PFSK-1 (cell line): Measurements from ENCODE around the gene PURB.

Source experiments
- FOXP2 ChIP-seq: optimal IDR thresholded peaks from 2 replicates; pipeline ENCODE3; 2011; ENCODE audit warnings: borderline replicate concordance, control low read depth, inconsistent platforms; ENCODE audit not compliant: insufficient read depth; ENCODE audit errors: extremely low read length, extremely low read depth
- POLR2AphosphoS5 ChIP-seq: IDR thresholded peaks from 2 replicates; pipeline ENCODE4 v1.6.1; 2012; ENCODE audit warnings: low read depth, mild to moderate bottlenecking, control low read depth, low read length, moderate library complexity
- SIN3A ChIP-seq: IDR thresholded peaks from 2 replicates; pipeline ENCODE4 v1.6.1; 2012; ENCODE audit warnings: mild to moderate bottlenecking, low read length, moderate library complexity, borderline replicate concordance; ENCODE audit not compliant: insufficient read depth
- TAF1 ChIP-seq: IDR thresholded peaks from 2 replicates; pipeline ENCODE4 v1.6.1; 2012; ENCODE audit warnings: low read length, control low read depth, borderline replicate concordance; ENCODE audit not compliant: insufficient read depth
- TF ChIP-seq, protein P1 (sequence below), 2 experiments: IDR thresholded peaks; 2 replicates each; pipeline versions ENCODE4 v1.6.1 to v1.8.0; 2011 to 2012; ENCODE audit warnings: low read depth in 2 of 2, low read length in 2 of 2, control low read depth in 1 of 2, inconsistent platforms in 1 of 2, mild to moderate bottlenecking in 1 of 2, moderate library complexity in 1 of 2; ENCODE audit not compliant: insufficient read depth in 1 of 2

The PURB gene

DNA sequence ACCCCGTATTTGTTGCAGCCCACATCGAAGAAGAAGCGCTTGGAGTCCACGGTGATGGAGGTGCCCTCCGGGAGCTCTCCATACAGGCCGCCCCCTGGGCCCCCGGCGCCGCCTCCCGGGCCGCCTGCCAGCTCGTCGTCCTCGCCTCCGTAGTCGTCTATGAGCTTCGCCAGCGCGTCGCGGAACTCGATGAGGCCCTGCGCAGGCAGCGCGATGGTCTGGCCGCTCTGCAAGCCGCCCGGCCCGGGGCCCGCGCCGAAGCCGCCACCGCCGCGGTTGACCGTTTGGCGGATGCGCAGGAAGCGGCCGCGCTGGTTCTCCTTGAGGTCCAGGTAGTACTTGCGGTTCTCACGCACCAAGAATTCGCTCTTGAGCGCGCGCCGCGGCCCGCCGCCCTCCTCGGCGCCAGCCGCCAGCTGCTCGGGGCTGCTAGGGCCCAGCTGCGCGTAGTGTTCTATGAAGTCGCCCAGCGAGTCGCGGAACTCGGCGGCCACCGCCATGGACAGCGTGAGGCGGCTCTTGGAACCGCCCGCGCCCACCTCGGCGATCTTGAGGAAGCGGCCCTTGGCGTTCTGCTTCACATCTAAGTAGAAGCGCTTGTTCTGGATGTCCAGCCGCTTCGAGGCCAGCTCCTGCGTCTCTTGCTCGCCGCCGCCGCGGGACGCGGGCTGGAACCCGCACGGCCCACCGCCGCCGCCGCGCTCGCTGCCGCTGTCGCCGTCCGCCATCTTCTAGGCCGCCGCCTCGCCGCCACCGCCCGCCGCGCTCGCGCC is 523 bp downstream of the PURB start:
- TF ChIP-seq POLR2AphosphoS5 (no peak), SIN3A (no peak), TAF1 (no peak), FOXP2 (no peak)
- TF ChIP-seq, protein P1, sequence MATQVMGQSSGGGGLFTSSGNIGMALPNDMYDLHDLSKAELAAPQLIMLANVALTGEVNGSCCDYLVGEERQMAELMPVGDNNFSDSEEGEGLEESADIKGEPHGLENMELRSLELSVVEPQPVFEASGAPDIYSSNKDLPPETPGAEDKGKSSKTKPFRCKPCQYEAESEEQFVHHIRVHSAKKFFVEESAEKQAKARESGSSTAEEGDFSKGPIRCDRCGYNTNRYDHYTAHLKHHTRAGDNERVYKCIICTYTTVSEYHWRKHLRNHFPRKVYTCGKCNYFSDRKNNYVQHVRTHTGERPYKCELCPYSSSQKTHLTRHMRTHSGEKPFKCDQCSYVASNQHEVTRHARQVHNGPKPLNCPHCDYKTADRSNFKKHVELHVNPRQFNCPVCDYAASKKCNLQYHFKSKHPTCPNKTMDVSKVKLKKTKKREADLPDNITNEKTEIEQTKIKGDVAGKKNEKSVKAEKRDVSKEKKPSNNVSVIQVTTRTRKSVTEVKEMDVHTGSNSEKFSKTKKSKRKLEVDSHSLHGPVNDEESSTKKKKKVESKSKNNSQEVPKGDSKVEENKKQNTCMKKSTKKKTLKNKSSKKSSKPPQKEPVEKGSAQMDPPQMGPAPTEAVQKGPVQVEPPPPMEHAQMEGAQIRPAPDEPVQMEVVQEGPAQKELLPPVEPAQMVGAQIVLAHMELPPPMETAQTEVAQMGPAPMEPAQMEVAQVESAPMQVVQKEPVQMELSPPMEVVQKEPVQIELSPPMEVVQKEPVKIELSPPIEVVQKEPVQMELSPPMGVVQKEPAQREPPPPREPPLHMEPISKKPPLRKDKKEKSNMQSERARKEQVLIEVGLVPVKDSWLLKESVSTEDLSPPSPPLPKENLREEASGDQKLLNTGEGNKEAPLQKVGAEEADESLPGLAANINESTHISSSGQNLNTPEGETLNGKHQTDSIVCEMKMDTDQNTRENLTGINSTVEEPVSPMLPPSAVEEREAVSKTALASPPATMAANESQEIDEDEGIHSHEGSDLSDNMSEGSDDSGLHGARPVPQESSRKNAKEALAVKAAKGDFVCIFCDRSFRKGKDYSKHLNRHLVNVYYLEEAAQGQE (IDR thresholded peaks at IDR 0.05; ENCODE audit: insufficient read depth in 1 of 2, low read depth in 2 of 2, low read length in 2 of 2): no peak

DNA sequence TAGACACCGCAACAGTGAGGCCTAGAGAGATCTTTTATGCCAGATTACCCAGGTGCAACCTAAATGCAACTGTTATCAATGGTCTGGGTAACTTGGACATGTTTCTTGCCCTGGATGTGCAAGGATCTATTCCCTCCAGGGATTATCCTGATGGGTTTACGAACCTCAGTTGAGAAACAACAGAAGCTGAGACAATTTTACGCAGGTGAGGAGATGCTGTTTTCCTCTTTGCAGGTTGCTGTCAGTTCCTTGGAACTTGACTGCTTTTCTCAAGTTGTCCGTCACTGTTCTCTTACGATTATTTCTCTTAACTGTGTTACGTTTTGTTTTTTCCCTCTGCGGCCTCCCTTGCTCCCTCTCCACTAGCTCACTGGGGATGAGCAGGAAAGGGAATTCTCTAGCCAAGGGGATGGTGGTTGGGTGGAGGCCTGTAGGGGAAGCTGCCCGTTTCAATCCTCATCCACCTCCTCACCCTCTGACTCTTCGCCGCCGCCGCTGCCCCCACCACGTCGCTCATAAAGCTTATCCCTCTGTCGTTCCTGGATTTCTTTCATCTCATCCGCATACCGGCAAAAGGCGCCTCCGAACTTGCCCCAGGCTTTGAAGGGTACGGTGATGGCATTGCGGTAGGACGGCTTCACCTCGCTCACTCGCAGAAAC is 1.2 kb downstream of the PURB start:
- TF ChIP-seq POLR2AphosphoS5 (no peak), TAF1 (no peak), FOXP2 (no peak), SIN3A (no peak)
- TF ChIP-seq, protein P1 (IDR thresholded peaks at IDR 0.05; ENCODE audit: insufficient read depth in 1 of 2, low read depth in 2 of 2, low read length in 2 of 2): no peak

DNA sequence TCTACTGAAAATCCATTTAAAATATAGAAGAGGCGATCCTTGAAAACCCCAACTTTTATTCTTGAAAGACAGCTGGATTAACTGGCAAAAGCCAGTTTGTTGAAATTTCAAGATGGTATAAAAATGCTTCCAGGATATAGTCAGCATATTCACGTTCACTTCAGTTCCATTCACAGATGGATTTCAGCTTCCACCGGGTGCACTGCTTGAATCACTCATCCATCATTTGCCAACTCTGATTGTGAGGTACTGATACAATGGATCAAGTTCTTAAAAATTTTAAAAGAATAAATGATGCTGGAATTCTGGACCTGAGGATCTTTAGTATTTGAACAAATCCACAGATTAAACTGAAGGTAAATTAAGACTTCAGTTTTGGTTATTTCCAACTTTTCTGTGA is 2.4 kb downstream of the PURB start:
- TF ChIP-seq POLR2AphosphoS5: no peak
- TF ChIP-seq, protein P1 (IDR thresholded peaks at IDR 0.05; ENCODE audit: insufficient read depth in 1 of 2, low read depth in 2 of 2, low read length in 2 of 2): no peak
- no peak for TF ChIP-seq SIN3A
- TF ChIP-seq FOXP2: no peak

DNA sequence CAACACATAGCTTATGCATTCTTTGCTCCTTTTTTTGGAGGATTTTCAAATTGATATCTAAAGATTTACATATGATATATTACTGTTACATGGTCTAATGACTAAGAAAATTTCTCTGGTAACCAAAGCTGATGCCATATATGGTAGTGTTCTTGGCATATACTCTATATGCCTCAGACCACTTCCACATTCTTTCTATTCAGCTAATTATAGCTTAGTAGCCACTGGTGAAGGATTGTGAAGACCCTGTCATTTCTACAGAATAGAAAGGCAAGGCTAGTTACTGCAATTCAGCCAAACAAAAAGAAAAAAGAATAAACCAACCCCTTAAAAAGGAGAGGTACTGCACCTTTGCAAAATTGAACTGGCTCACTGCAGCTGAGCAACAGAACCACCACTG is 3.7 kb downstream of the PURB start:
- TF ChIP-seq SIN3A (no peak), TAF1 (no peak), POLR2AphosphoS5 (no peak), FOXP2 (no peak)
- TF ChIP-seq, protein P1 (IDR thresholded peaks at IDR 0.05; ENCODE audit: insufficient read depth in 1 of 2, low read depth in 2 of 2, low read length in 2 of 2): no peak
